ENCODE results near the gene TCHP.
A peak's percentile ranks its signal among the peaks of the same experiment; 100 is the strongest.

GRCh38 chr12:109963743-109964429 is 63.8 kb downstream of the TCHP start:
- TF ChIP-seq POLR2A (IDR thresholded peaks at IDR 0.05): no peak
- no peak for TF ChIP-seq CTCF (IDR thresholded peaks at IDR 0.05)
- TF ChIP-seq POLR2AphosphoS5 (IDR thresholded peaks at IDR 0.05): peak; percentile 51
